ENCODE results near the gene NMT2. TPM values are rescaled to one million over a fixed set of nuclear protein-coding genes. Genes with fewer than 3 reads are reported as not detected.

NMT2 gene
- total RNA-seq, 1 experiment from 2014 or later = 14.4 TPM

DNA sequence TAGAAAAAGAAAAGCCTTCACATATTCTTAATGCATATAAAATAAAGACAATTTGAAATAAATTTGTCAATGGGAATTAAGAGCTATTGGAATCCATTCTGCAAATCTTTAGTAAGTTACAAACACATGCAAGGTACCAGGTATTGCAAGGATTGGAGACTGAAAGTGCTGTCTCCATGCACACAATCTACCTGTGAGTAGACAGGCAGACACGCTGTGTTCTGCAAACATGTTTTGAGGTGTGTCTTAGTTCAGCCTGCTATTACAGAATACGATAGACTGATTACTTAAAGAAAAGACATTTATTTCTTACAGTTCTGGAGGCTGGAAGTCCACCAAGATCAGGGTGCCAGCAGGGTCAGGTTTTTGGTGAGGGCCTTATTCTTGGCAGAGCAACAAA lies 10.0 kb downstream of the NMT2 start:
- H3K27me3 ChIP-seq (ENCODE audit: low read length) = no peaks in the 10 kb centered on the region
- H3F3A ChIP-seq (ENCODE audit: low read length, unreplicated experiment) = no peaks in the 10 kb centered on the region
- ChIA-PET CTCF (no interaction called here), POLR2A (ENCODE audit: unreplicated experiment) (no interaction called here)
- no peak overlapping the region for H3K4me3 ChIP-seq (ENCODE audit: low read length)
- H3K36me3 ChIP-seq (ENCODE audit: low read depth, low read length) = no peaks in the 10 kb centered on the region
- no peak overlapping the region for H2AFZ ChIP-seq (ENCODE audit: low read length)
- peaks cover 6% of the 10 kb centered on the region for H3K79me2 ChIP-seq (ENCODE audit: low read length)
- no peaks in the 10 kb centered on the region for H3K4me1 ChIP-seq (ENCODE audit: insufficient read depth, low read length)
- H4K20me1 ChIP-seq (ENCODE audit: low read length) = no peaks in the 10 kb centered on the region
- no peaks in the 10 kb centered on the region for H3K9me3 ChIP-seq (ENCODE audit: low read length)
- intact Hi-C loops (cut with micrococcal nuclease) = no loop called here
- no peak overlapping the region for H3K4me2 ChIP-seq (ENCODE audit: low read length)
- H3K9ac ChIP-seq (ENCODE audit: low read length) = no peak overlapping the region
- H3K9me2 ChIP-seq (replicated peaks; ENCODE audit: low read length) = no peaks in the 10 kb centered on the region
- ATAC-seq (no peak), DNase-seq (no peak)
- BruUV-seq (replicated peaks) = no TSS peak
- TF ChIP-seq EZH2 (IDR thresholded peaks at IDR 0.05; ENCODE audit: low read length, unreplicated experiment) (no peak), EZH2phosphoT487 (IDR thresholded peaks at IDR 0.05; ENCODE audit: borderline replicate concordance, low read length) (no peak)
- TF ChIP-seq, protein P1, sequence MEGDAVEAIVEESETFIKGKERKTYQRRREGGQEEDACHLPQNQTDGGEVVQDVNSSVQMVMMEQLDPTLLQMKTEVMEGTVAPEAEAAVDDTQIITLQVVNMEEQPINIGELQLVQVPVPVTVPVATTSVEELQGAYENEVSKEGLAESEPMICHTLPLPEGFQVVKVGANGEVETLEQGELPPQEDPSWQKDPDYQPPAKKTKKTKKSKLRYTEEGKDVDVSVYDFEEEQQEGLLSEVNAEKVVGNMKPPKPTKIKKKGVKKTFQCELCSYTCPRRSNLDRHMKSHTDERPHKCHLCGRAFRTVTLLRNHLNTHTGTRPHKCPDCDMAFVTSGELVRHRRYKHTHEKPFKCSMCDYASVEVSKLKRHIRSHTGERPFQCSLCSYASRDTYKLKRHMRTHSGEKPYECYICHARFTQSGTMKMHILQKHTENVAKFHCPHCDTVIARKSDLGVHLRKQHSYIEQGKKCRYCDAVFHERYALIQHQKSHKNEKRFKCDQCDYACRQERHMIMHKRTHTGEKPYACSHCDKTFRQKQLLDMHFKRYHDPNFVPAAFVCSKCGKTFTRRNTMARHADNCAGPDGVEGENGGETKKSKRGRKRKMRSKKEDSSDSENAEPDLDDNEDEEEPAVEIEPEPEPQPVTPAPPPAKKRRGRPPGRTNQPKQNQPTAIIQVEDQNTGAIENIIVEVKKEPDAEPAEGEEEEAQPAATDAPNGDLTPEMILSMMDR (conservative IDR thresholded peaks at IDR 0.05; ENCODE audit: low read depth, low read length) = no peak
- H3K27ac ChIP-seq (ENCODE audit: low read length) = no peak overlapping the region

DNA sequence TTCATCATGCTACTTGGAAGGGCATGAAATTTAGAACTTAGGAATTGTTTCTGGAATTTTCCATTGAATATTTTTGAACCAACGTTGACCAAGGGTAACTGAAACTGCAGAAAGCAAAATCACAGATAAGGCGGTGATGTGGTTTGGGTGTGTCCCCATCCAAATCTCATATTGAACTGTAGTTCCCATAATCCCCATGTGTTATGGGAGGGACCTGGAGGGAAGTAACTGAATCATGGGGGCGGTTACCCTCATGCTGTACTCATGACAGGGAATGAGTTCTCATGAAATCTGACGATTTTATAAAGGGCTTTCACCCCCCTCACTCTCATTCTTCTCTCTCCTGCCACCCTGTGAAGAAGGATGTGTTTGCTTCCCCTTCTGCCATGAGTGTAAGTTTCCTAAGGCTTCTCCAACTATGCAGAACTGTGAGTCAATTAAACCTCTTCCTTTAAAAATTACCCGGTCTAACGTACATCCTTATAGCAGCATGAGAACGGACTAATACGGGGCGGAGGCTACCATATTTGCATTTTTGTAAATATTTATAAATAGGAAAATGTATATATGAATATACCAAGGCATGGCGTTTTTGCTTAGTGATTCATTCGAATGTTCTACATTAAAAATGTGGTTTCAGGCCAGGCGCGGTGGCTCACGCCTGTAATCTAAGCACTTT lies 12.4 kb downstream of the NMT2 start:
- ATAC-seq (no peak), DNase-seq (no peak)
- Histone ChIP-seq H3K9me3 (ENCODE audit: low read length) (no peaks in the 10 kb centered on the region), H3K9ac (ENCODE audit: low read length) (no peak overlapping the region), H4K20me1 (ENCODE audit: low read length) (no peaks in the 10 kb centered on the region), H3K9me2 (replicated peaks; ENCODE audit: low read length) (no peaks in the 10 kb centered on the region), H3K27ac (ENCODE audit: low read length) (no peak overlapping the region), H2AFZ (ENCODE audit: low read length) (no peak overlapping the region), H3F3A (ENCODE audit: low read length, unreplicated experiment) (no peaks in the 10 kb centered on the region), H3K4me1 (ENCODE audit: insufficient read depth, low read length) (no peaks in the 10 kb centered on the region), H3K4me3 (ENCODE audit: low read length) (no peak overlapping the region), H3K27me3 (ENCODE audit: low read length) (no peaks in the 10 kb centered on the region), H3K79me2 (ENCODE audit: low read length) (no peaks in the 10 kb centered on the region), H3K36me3 (ENCODE audit: low read depth, low read length) (no peaks in the 10 kb centered on the region), H3K4me2 (ENCODE audit: low read length) (no peak overlapping the region)
- BruUV-seq (replicated peaks) = no TSS peak
- ChIA-PET POLR2A (ENCODE audit: unreplicated experiment) (no interaction called here), CTCF (no interaction called here)
- TF ChIP-seq, protein P1 (conservative IDR thresholded peaks at IDR 0.05; ENCODE audit: low read depth, low read length) = no peak
- TF ChIP-seq EZH2phosphoT487 (IDR thresholded peaks at IDR 0.05; ENCODE audit: borderline replicate concordance, low read length) = no peak
- TF ChIP-seq EZH2 (IDR thresholded peaks at IDR 0.05; ENCODE audit: low read length, unreplicated experiment) = no peak
- intact Hi-C loops (cut with micrococcal nuclease) = no loop called here

DNA sequence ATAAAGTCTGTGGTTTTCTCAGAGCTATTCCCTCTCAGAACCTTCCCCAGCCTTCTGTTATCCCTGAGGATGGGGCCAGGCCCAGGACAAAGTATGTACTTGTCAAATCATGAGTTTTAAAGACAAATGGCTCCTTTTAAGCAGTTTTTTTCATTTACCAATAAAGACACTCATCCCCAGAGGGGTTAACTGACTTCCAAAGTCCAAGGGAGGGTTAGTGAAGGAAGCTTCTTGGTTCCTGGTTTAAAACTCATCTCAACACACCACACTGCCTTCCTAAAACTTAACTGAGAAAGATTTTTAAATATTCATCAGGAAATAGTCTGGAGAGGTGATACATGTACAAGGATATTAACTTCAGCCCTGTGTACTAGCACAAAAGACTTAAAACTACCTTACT lies 15.9 kb downstream of the NMT2 start:
- H3K9ac ChIP-seq (ENCODE audit: low read length) = no peak overlapping the region
- H3K27me3 ChIP-seq (ENCODE audit: low read length) = no peaks in the 10 kb centered on the region
- intact Hi-C loops (cut with micrococcal nuclease) = no loop called here
- CTCF ChIA-PET = no interaction called here
- no peak overlapping the region for H3K4me2 ChIP-seq (ENCODE audit: low read length)
- H4K20me1 ChIP-seq (ENCODE audit: low read length) = no peaks in the 10 kb centered on the region
- ATAC-seq (no peak), DNase-seq (no peak)
- TF ChIP-seq, protein P1 (conservative IDR thresholded peaks at IDR 0.05; ENCODE audit: low read depth, low read length) = no peak
- TF ChIP-seq EZH2phosphoT487 (IDR thresholded peaks at IDR 0.05; ENCODE audit: borderline replicate concordance, low read length) (no peak), EZH2 (IDR thresholded peaks at IDR 0.05; ENCODE audit: low read length, unreplicated experiment) (no peak)
- H3K79me2 ChIP-seq (ENCODE audit: low read length) = no peaks in the 10 kb centered on the region
- no peaks in the 10 kb centered on the region for H3K36me3 ChIP-seq (ENCODE audit: low read depth, low read length)
- H3K9me3 ChIP-seq (ENCODE audit: low read length) = no peaks in the 10 kb centered on the region
- no peaks in the 10 kb centered on the region for H3F3A ChIP-seq (ENCODE audit: low read length, unreplicated experiment)
- no peak overlapping the region for H3K27ac ChIP-seq (ENCODE audit: low read length)
- H3K4me1 ChIP-seq (ENCODE audit: insufficient read depth, low read length) = no peaks in the 10 kb centered on the region
- no TSS peak for BruUV-seq (replicated peaks)
- no peaks in the 10 kb centered on the region for H3K9me2 ChIP-seq (replicated peaks; ENCODE audit: low read length)
- no peak overlapping the region for H2AFZ ChIP-seq (ENCODE audit: low read length)
- POLR2A ChIA-PET (ENCODE audit: unreplicated experiment) = no interaction called here
- H3K4me3 ChIP-seq (ENCODE audit: low read length) = no peak overlapping the region

Measured in PC-3 (cell line).